ENCODE measurements around the gene GPR37.
A peak's percentile ranks its signal among the peaks of the same experiment; 100 is the strongest.

The GPR37 gene

GRCh38 chr7:124790645-124791044 lies 25.1 kb upstream of the GPR37 start:
- DNase-seq (ENCODE audit: low read depth), result no peak
- TF ChIP-seq, protein P1, sequence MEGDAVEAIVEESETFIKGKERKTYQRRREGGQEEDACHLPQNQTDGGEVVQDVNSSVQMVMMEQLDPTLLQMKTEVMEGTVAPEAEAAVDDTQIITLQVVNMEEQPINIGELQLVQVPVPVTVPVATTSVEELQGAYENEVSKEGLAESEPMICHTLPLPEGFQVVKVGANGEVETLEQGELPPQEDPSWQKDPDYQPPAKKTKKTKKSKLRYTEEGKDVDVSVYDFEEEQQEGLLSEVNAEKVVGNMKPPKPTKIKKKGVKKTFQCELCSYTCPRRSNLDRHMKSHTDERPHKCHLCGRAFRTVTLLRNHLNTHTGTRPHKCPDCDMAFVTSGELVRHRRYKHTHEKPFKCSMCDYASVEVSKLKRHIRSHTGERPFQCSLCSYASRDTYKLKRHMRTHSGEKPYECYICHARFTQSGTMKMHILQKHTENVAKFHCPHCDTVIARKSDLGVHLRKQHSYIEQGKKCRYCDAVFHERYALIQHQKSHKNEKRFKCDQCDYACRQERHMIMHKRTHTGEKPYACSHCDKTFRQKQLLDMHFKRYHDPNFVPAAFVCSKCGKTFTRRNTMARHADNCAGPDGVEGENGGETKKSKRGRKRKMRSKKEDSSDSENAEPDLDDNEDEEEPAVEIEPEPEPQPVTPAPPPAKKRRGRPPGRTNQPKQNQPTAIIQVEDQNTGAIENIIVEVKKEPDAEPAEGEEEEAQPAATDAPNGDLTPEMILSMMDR (conservative IDR thresholded peaks at IDR 0.05; ENCODE audit: control insufficient read depth, insufficient read depth, low read depth, low read length), result no peak
- no peak overlapping the region for H3K4me3 ChIP-seq (ENCODE audit: control insufficient read depth, low read depth, low read length)

DNA sequence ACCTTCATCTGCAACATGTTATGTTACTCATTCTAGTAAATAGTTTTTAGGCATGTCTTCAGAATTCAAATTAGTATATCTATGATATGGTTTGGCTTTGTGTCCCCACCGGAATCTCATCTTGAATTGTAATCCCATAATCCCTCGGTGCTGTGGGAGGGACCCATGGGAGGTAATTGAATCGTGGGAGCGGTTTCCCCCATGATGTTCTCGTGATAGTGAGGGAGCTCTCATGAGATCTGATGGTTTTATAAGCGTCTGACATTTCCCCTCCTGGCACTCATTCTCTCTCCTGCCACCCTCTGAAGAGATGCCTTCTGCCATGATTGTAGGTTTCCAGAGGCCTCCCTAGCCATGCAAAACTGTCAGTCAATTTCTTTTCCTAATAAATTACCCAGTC lies 20.4 kb upstream of the GPR37 start:
- TF ChIP-seq, protein P1 (conservative IDR thresholded peaks at IDR 0.05; ENCODE audit: control insufficient read depth, insufficient read depth, low read depth, low read length), result no peak
- peak; percentile 5 for DNase-seq (ENCODE audit: low read depth)
- H3K4me3 ChIP-seq (ENCODE audit: control insufficient read depth, low read depth, low read length), result no peak overlapping the region

GRCh38 chr7:124784879-124785818 lies 19.6 kb upstream of the GPR37 start:
- peak; percentile 55 for DNase-seq (ENCODE audit: low read depth)
- TF ChIP-seq, protein P1 (conservative IDR thresholded peaks at IDR 0.05; ENCODE audit: control insufficient read depth, insufficient read depth, low read depth, low read length), result peak; percentile 89
- no peak overlapping the region for H3K4me3 ChIP-seq (ENCODE audit: control insufficient read depth, low read depth, low read length)

DNA sequence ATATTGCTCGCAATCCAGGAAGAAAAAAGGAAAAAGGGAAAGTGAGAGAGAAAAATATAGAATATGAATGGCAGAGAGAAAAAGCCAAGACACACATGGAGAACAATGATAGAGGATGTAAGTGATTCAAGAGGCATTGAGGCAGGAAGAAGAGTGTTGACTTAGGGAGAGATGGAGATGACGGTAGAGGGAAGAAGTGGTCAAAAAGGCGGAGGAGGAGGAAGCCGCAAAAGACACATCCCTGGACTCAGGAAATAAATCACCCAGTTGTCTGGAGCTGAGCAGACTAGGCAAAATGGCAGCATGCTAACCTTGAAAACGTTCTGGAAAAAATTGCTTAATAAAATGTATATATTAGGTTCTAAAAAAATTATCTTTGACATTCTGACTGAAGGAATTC lies 17.7 kb upstream of the GPR37 start:
- TF ChIP-seq, protein P1 (conservative IDR thresholded peaks at IDR 0.05; ENCODE audit: control insufficient read depth, insufficient read depth, low read depth, low read length), result no peak
- no peak for DNase-seq (ENCODE audit: low read depth)
- no peak overlapping the region for H3K4me3 ChIP-seq (ENCODE audit: control insufficient read depth, low read depth, low read length)

- H3K4me3 ChIP-seq (ENCODE audit: control insufficient read depth, low read depth, low read length), result no peak overlapping the region
- TF ChIP-seq, protein P1 (conservative IDR thresholded peaks at IDR 0.05; ENCODE audit: control insufficient read depth, insufficient read depth, low read depth, low read length), result no peak
- DNase-seq (ENCODE audit: low read depth), result no peak
Measured at GRCh38 chr7:124781907-124782734, 16.5 kb upstream of the GPR37 start.

DNA sequence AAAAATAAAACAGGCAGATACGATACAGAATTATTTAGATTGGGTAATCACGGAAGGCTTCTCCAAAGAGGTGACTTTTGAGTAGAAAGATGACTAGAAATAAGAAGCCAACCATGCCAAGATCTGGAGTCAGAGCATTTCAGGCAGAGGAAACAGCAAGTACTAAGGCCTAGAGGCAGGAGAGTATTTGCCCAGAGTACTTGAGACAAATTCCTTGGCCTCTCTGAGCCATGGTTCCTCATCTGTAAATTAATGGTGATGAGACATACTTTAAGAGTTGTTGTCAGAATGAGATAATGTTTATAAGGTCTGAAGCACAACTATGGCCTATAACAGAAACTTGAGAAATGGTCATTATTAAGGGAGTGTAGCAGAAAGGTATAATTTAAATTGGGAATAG lies 15.8 kb upstream of the GPR37 start:
- H3K4me3 ChIP-seq (ENCODE audit: control insufficient read depth, low read depth, low read length), result no peak overlapping the region
- TF ChIP-seq, protein P1 (conservative IDR thresholded peaks at IDR 0.05; ENCODE audit: control insufficient read depth, insufficient read depth, low read depth, low read length), result no peak
- DNase-seq (ENCODE audit: low read depth), result no peak

Data from fibroblast of mammary gland (primary cell).